ENCODE results near the gene SLX9. TPM values are rescaled to one million over a fixed set of nuclear protein-coding genes. Genes with fewer than 3 reads are reported as not detected.

The SLX9 gene
- polyA plus RNA-seq, 1 of the 3 experiments (the other 2 are of a cell fraction): 42.9 TPM

- Histone ChIP-seq H3K79me2 (ENCODE audit: insufficient read depth) (no peaks in the 10 kb centered on the region), H3K4me3 (ENCODE audit: low read depth in 2 of 2, low read length in 1 of 2) (peak overlapping the region in 1 of 2 experiments; percentile 4; a peak in 1 of 4 replicates), H3K9ac (no peak overlapping the region), H3K9me2 (no peaks in the 10 kb centered on the region), H3K27ac (ENCODE audit: low read depth in 2 of 2, low read length in 1 of 2) (no peak overlapping the region), H4K20me1 (ENCODE audit: insufficient read depth) (peaks cover 11% of the 10 kb centered on the region; the same call in 1 of the 2 replicates), H2AFZ (ENCODE audit: low read depth) (no peak overlapping the region), H3F3A (replicated peaks; ENCODE audit: insufficient read depth) (peaks cover 4% of the 10 kb centered on the region), H3K4me2 (peak overlapping the region; percentile 55; the same call in 1 of the 2 replicates), H3K36me3 (replicated peaks in 1 of 2; ENCODE audit: control insufficient read depth in 1 of 2, insufficient read depth in 2 of 2, low read length in 1 of 2) (no peaks in the 10 kb centered on the region), H3K9me3 (no peaks in the 10 kb centered on the region), H3K4me1 (ENCODE audit: control insufficient read depth in 1 of 2, insufficient read depth in 2 of 2, low read depth in 1 of 2, low read length in 1 of 2) (peaks cover 16 to 25% of the 10 kb centered on the region in 2 experiments; a peak in 2 of 4 replicates), H3K27me3 (ENCODE audit: insufficient read depth) (peaks cover 15% of the 10 kb centered on the region)
- no peak for DNase-seq
- 17% methylated on average over 12 of the region's 78 CpGs for WGBS (ENCODE audit: low lambda C conversion rate)
- TF ChIP-seq IRF3 (IDR thresholded peaks at IDR 0.05; ENCODE audit: low read depth, low read length) (no peak), RFX5 (IDR thresholded peaks at IDR 0.05; ENCODE audit: low read length) (no peak), NRF1 (IDR thresholded peaks at IDR 0.05; ENCODE audit: low read depth, low read length) (no peak), MAX (IDR thresholded peaks at IDR 0.05; ENCODE audit: low read depth) (no peak), SIN3A (IDR thresholded peaks at IDR 0.05; ENCODE audit: borderline replicate concordance, low read depth, low read length) (no peak), EZH2phosphoT487 (IDR thresholded peaks at IDR 0.05; ENCODE audit: borderline replicate concordance, low read depth) (no peak), TAF1 (IDR thresholded peaks at IDR 0.05; ENCODE audit: borderline replicate concordance, low read depth, low read length) (no peak), GABPA (IDR thresholded peaks at IDR 0.05; ENCODE audit: low read depth) (no peak), USF1 (IDR thresholded peaks at IDR 0.05; ENCODE audit: borderline replicate concordance, low read depth) (no peak), RAD21 (IDR thresholded peaks at IDR 0.05; ENCODE audit: low read length) (no peak)
- POLR2A ChIA-PET: interaction anchor here (1.2 kb wide), 1 partner anchor 131 kb away, joined by 4 read pairs; no protein-coding TSS in a partner anchor
- CTCF ChIA-PET: interaction anchor here (0.5 to 4.9 kb wide), 22 partner anchors 9 to 1097 kb away, joined by 3 to 54 read pairs (median 5); partner anchors contain the start of genes ITGB2, SUMO3 and UBE2G2
Measured at GRCh38 chr21:44931501-44932407, 8.1 kb upstream of the SLX9 start.

Measured in SK-N-SH (cell line).